ENCODE data around the gene RNF169.
A peak's percentile ranks its signal among the peaks of the same experiment; 100 is the strongest.
"Not testable (repeated sequence)": the region's sequence is repeated elsewhere in the genome, so short reads cannot be mapped to it uniquely, and the experiment has no call there.

Gene RNF169

DNA sequence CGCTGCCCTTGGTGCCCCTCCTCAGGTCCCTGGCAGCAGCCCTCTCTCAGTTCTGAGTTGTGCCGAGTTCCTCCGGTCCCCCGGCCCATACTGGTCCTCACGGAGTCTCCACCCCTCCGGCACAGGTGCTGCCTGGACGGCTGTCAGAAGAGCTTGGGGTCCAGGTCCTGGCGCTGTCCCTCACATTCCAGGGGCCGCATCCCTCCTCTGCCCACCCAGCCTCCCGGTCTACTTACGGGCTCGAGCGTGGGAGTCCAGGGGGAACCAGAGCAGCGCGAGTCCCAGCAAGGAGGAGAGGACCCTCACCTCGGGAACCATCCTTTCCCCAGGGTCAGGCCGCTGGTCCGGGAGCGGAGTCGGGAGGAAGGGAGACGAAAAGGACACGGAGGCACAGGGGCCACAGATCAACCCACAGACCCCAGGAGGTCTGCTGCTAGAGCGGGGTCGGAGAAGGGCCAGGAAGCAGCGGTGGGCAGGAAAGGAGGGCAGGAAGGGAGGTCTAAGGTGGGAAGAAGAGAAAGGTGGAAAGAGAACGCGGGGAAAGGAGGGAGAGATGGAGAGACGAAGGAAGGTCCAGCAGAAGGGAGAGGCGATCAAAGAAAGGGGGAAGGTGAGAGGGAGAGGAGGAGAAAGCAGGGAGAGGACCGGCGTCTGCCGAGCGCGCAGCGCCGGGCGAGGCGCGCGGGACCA is 17.9 kb upstream of the RNF169 start:
- DNase-seq (ENCODE audit: low spot score) = no peak

DNA sequence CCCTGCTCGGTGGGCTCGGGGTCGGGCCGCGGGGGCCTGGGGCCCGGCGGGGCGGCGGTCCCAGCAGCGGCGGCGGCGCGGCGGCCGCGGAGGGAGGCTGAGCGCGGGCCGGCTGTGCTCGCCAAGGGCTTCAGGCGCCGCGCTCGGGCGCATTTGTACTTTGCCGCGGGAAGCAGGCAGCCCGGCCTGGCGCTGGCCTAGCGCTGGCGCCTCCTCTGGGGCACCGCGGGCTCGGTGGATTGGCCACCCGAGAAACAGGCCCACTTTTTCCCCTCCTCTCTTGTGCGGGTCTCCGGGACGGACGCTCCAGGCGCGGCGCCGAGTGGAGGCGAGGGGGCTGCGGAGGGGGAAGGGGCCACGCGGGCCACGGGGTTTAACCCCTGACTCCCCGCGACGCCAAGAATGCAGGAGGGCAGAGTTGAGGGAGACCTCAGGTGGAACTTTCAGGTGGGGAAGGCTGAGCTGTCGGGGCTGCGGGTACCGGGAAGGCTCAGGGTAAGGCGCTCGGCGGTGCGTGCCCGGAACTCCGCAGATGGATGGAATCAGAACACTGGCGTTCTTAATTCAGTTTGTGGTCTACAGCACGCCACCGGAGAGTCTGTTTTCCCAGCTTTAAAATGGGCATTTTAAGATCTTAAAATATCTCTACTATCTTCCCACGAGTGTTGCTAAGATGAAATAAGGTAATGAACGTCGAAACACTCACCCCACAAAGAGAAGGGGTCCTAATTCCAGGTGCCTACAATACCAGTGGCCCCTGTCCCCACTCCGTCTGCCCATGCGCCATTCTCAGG is 17.2 kb upstream of the RNF169 start, which contains the start of gene CHRDL2:
CHRDL2 (minus strand) TSS at position 126 of the 794 bp plus-strand sequence. CDS start 538 bp downstream, outside the sequence.
- peak; percentile 22 for DNase-seq (ENCODE audit: low spot score)

GRCh38 chr11:74734559-74734925 is 14.1 kb upstream of the RNF169 start:
- no peak for DNase-seq (ENCODE audit: low spot score)

- DNase-seq (ENCODE audit: low spot score) = no peak
Observed at GRCh38 chr11:74735365-74735928, 13.2 kb upstream of the RNF169 start.

DNA sequence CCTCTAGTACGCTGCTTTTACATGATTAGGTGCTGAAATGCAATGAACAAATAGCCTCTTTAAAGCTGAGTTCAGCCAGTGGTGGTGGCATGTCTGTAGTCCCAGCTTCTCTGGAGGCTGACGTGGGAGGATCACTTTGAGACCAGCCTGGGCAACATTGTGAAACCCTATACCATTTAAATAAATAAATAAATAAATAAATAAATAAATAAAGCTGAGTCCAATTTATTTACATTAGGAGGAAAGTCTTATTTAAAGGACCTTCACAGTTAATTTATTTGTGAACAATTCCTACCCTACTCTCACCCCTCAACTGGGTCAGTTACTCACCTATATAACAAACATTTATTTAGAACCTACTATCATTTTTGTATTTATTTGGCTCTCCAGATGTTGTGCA is 12.6 kb upstream of the RNF169 start:
- DNase-seq (ENCODE audit: low spot score) = no peak

DNA sequence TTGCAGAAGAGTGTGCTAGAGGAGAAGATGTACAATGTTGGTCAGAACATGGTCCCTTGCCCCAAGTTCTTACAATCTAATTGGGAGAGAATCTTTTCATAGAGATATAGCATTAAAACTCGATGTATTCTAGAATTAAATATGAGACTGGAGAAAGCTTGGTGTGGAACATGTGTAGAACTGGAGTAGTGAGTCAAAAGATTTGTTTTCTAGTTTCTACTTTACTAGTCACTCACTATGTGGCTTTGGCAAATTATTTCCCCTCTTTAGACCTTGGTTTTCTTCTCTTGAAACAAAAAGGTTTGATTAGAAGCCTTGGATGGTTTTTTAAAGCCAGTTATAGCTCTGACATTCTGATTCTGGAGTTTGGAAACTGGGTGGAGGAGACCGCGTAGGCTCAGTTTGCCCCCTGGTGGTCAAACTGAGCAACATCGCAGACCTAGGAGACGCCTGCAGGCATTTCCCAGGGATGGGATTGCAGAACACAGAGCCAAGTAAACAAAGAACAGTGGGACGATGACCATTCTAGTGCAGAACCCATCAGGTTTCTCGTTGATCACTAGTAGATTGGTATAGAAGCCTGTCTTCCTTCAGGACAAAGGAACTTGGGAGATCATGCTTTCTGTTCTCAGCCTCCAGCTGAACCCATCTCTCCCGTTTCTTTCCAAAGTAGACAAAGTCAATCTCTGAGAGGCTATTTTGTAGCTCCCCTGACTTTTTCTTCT is 8.9 kb upstream of the RNF169 start:
- DNase-seq (ENCODE audit: low spot score) = peak; percentile 77

- DNase-seq (ENCODE audit: low spot score) = no peak
Observed at GRCh38 chr11:74742070-74742469, 6.6 kb upstream of the RNF169 start.

- DNase-seq (ENCODE audit: low spot score) = no peak
Observed at GRCh38 chr11:74743640-74744039, 5.0 kb upstream of the RNF169 start.

GRCh38 chr11:74744277-74744676 is 4.4 kb upstream of the RNF169 start:
- DNase-seq (ENCODE audit: low spot score) = no peak

- DNase-seq (ENCODE audit: low spot score) = no peak
Observed at GRCh38 chr11:74746868-74747267, 1.8 kb upstream of the RNF169 start.

- DNase-seq (ENCODE audit: low spot score) = peak; percentile 39
Observed at GRCh38 chr11:74749127-74749964, 697 bp downstream of the RNF169 start.

DNA sequence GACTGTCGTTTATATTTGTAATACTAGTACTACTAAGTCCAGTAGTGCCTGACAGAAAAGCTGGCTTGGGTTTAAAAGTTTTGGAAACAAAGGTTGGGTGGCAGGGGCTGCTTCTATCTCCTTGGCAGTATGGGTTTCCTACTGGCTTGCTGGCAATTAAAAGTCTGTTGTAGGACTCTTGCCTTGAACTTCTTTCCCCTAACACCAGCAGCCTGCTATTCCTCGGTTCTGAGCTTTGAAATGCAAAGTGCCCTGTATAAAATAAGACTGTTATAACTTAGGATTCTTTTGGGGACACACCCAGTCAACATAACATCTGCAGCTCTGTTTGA is 1.3 kb downstream of the RNF169 start:
- no peak for DNase-seq (ENCODE audit: low spot score)

- not testable (repeated sequence) for DNase-seq (ENCODE audit: low spot score)
Observed at GRCh38 chr11:74750598-74750997, 1.9 kb downstream of the RNF169 start.

DNA sequence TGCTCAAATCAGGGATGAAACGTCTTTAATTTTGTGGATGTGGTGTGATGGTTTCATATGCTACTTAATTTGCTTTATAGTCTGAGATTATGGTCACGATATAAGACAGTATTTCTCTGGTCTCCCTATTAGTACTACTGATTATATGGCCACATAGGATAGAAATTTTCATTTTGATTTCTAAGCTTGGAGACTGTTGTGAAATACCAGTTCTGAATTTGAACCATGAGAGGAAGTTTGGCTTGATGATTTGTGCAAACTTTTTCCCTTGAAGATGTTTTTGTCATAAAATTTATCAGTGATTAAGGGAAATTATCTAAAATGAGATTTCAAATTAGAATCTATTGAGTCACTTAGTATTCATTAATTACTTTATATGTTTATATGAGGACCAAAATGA is 2.7 kb downstream of the RNF169 start:
- DNase-seq (ENCODE audit: low spot score) = no peak

GRCh38 chr11:74754507-74755252 is 6.0 kb downstream of the RNF169 start:
- DNase-seq (ENCODE audit: low spot score) = no peak

DNA sequence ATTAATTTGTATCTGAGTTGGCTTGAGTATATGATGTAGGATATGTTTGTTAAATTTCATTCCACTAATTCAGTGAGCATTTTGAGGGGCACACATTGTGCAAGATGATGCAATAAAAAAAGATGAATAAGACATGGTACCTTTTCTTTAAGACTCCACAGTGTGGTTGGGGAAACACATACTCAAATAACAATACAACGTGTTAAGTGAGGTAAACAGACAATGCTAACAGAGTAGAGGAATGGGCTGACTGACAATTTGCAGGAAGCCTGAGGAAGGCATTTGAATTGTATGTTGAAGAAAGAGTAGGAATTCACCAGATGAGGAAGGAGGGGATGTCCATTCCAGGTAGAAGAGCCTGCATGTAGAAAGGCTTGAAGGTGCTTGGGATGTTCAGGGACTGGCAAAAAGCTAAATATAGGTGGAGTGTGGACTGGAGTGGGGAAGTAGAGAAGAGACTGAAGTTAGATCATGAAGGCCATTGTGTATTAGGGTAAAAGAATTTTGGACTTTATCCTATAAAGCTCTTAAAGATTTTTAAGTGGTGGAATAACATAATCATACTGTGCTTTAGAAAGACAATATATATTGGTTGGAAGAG is 6.8 kb downstream of the RNF169 start:
- no peak for DNase-seq (ENCODE audit: low spot score)

GRCh38 chr11:74756571-74756970 is 7.9 kb downstream of the RNF169 start:
- DNase-seq (ENCODE audit: low spot score) = no peak

DNA sequence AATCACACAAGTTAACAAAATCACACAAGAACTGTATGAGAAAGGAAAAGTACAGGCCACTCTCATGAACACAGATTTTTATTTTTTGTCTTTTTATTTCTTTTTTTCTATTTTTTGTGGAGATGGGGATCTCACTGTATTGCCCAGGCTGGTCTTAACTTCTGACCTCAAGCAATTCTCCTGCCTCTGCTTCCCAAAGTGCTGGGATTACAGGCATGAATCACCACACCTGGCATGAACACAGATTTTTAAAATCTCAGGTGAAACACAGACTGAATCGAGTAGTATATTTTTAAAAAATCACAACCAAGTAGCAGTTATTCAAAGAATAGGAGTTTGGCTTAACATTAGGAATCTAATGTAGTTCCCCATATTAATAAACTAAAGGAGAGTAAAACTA is 18.3 kb downstream of the RNF169 start:
- no peak for DNase-seq (ENCODE audit: low spot score)

DNA sequence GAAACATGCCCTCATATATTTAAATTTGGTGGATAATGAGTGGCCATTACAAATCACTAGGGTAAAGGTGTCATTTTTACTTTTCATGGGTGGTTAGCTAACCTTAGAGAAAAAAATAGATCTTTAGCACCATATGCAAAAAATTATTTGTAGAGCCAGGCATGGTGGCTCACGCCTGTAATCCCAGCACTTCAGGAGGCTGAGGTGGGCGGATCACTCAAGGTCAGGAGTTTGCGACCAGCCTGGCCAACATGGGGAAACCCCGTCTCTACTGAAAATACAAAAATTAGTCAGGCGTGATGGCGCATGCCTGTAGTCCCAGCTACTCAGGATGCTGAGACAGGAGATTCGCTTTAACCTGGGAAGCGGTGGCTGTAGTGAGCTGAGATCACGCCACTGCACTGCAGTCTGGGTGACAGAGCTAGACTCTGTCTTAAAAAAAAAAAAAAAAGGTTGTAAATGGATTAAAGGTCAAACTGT is 19.6 kb downstream of the RNF169 start:
- not testable (repeated sequence) for DNase-seq (ENCODE audit: low spot score)

- no peak for DNase-seq (ENCODE audit: low spot score)
Observed at GRCh38 chr11:74769055-74769707, 20.5 kb downstream of the RNF169 start.
